ENCODE measurements around the gene ZNF407. TPM values are rescaled to one million over a fixed set of nuclear protein-coding genes. Genes with fewer than 3 reads are reported as not detected.

Gene ZNF407
- total and polyA plus RNA-seq, 3 donors from 2014 or later = 10.9 to 35.9 (median 30.8) TPM

DNA sequence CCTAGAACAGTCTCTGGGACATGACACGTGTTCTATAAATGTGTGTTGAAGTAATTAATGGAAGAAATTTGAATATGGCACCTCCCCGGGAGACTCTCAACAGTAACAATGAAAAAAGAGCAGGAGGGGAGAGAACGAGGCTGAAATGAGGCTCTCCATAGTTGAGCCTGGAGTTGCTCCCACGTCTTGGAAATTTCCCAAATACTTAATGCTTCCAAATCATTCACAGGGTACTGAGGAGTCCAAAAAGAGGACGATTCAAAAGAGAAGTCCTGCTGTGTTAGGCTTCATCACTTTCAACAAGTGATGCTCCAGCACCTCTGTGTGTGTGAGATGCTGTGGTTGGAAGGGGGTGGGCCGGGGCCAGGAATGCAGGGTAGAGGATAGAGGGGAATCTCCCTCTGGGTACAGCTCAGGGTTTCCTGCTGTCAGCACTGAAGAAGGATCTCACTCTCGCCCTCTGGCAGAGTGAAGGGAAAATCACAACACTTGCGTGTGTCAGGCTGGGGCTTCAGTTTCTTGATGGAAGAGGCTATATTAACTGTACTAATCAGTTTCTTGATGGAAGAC lies 18.1 kb upstream of the ZNF407 start:
- 34 to 49% methylated on average over 8 of the region's 8 CpGs for WGBS, 2 donors
- H3K9me3 ChIP-seq = no peaks in the 10 kb centered on the region
- no peak for DNase-seq
- H3K4me3 ChIP-seq = no peak overlapping the region
- no peaks in the 10 kb centered on the region for H3K27me3 ChIP-seq
- intact Hi-C loops (cut with DNase I; ENCODE audit: low total_unique reads) = loop anchor here (10.0 kb wide), 1 partner anchor 855 kb away; no protein-coding TSS in a partner anchor
- no peaks in the 10 kb centered on the region for H3K36me3 ChIP-seq (ENCODE audit: low read depth, missing control alignments)
- no peak overlapping the region for H3K27ac ChIP-seq
- no peak for TF ChIP-seq POLR2A (IDR thresholded peaks at IDR 0.05)
- TF ChIP-seq, protein P1, sequence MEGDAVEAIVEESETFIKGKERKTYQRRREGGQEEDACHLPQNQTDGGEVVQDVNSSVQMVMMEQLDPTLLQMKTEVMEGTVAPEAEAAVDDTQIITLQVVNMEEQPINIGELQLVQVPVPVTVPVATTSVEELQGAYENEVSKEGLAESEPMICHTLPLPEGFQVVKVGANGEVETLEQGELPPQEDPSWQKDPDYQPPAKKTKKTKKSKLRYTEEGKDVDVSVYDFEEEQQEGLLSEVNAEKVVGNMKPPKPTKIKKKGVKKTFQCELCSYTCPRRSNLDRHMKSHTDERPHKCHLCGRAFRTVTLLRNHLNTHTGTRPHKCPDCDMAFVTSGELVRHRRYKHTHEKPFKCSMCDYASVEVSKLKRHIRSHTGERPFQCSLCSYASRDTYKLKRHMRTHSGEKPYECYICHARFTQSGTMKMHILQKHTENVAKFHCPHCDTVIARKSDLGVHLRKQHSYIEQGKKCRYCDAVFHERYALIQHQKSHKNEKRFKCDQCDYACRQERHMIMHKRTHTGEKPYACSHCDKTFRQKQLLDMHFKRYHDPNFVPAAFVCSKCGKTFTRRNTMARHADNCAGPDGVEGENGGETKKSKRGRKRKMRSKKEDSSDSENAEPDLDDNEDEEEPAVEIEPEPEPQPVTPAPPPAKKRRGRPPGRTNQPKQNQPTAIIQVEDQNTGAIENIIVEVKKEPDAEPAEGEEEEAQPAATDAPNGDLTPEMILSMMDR (IDR thresholded peaks at IDR 0.05) = no peak
- no peaks in the 10 kb centered on the region for H3K4me1 ChIP-seq

- no peak overlapping the region for H3K27ac ChIP-seq
- TF ChIP-seq POLR2A (IDR thresholded peaks at IDR 0.05) = no peak
- TF ChIP-seq, protein P1 (IDR thresholded peaks at IDR 0.05) = no peak
- 39 to 58% methylated on average over 6 of the region's 6 CpGs for WGBS, 2 donors
- no peaks in the 10 kb centered on the region for H3K4me1 ChIP-seq
- no peaks in the 10 kb centered on the region for H3K9me3 ChIP-seq
- no peaks in the 10 kb centered on the region for H3K27me3 ChIP-seq
- intact Hi-C loops (cut with DNase I; ENCODE audit: low total_unique reads) = loop anchor here (10.0 kb wide), 1 partner anchor 858 kb away; no protein-coding TSS in a partner anchor
- H3K4me3 ChIP-seq = no peak overlapping the region
- DNase-seq = no peak
- H3K36me3 ChIP-seq (ENCODE audit: low read depth, missing control alignments) = no peaks in the 10 kb centered on the region
Observed at GRCh38 chr18:74582642-74583041, 15.0 kb upstream of the ZNF407 start.

DNA sequence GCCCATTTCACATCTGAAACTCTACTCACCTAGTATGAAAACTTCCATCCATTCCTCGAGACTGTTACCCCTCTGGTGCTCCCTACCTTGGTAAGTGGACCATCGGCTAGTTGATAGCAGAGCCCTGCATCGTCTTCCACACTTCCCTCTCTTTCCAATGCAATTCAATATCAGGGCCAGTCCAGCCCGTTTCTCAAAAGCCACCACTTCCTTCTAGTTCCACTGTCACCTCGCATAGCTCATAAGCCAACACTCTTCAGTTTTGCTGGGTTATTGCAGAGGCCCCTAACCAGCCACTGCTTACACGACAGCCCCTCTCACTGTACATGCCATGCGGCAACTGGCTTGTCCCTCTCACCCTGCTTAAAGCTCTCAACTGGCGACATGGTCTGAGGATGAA lies 10.2 kb upstream of the ZNF407 start:
- H3K4me1 ChIP-seq = no peaks in the 10 kb centered on the region
- WGBS, 2 donors = 82 to 89% methylated on average over 8 of the region's 8 CpGs

DNA sequence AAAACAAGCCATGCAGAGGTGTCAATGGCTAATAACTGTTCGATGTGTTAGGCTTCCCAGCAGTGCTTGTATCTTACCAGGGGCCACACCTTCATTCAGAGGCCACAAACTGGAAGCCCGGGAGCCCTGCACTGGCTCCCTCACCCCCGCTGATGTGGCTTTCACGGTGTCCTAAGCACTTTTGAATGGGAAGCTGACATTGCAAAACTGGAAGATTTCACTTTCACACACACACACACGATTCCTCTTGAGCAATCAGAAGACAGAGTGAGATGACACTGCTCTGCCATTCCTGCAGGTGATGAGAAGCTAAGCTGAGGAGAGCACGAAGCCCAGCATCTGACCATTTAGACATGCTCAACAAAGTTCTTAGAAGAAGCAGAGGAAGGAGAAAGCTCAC lies 8.6 kb upstream of the ZNF407 start:
- Histone ChIP-seq H3K27ac (no peak overlapping the region), H3K27me3 (no peaks in the 10 kb centered on the region), H3K4me1 (no peaks in the 10 kb centered on the region), H3K4me3 (no peak overlapping the region), H3K36me3 (ENCODE audit: low read depth, missing control alignments) (no peaks in the 10 kb centered on the region), H3K9me3 (no peaks in the 10 kb centered on the region)
- 72 to 85% methylated on average over 6 of the region's 6 CpGs for WGBS, 2 donors
- intact Hi-C loops (cut with DNase I; ENCODE audit: low total_unique reads) = loop anchor here (10.0 kb wide), 1 partner anchor 864 kb away; no protein-coding TSS in a partner anchor
- no peak for DNase-seq
- no peak for TF ChIP-seq POLR2A (IDR thresholded peaks at IDR 0.05)
- TF ChIP-seq, protein P1 (IDR thresholded peaks at IDR 0.05) = no peak

More for the DNA sequence above, 10.2 kb upstream of the ZNF407 start:
- DNase-seq = no peak
- intact Hi-C loops (cut with DNase I; ENCODE audit: low total_unique reads) = loop anchor here (10.0 kb wide), 1 partner anchor 863 kb away; no protein-coding TSS in a partner anchor
- H3K4me3 ChIP-seq = no peak overlapping the region
- no peaks in the 10 kb centered on the region for H3K36me3 ChIP-seq (ENCODE audit: low read depth, missing control alignments)
- no peaks in the 10 kb centered on the region for H3K9me3 ChIP-seq
- no peaks in the 10 kb centered on the region for H3K27me3 ChIP-seq
- H3K27ac ChIP-seq = no peak overlapping the region
- TF ChIP-seq, protein P1 (IDR thresholded peaks at IDR 0.05) = no peak
- TF ChIP-seq POLR2A (IDR thresholded peaks at IDR 0.05) = no peak

GRCh38 chr18:74589811-74590210 lies 7.9 kb upstream of the ZNF407 start:
- intact Hi-C loops (cut with DNase I; ENCODE audit: low total_unique reads) = loop anchor here (10.0 kb wide), 1 partner anchor 865 kb away; no protein-coding TSS in a partner anchor
- WGBS, 2 donors = 79 to 84% methylated on average over 3 of the region's 3 CpGs

More at GRCh38 chr18:74589811-74590210, 7.9 kb upstream of the ZNF407 start:
- Histone ChIP-seq H3K4me3 (no peak overlapping the region), H3K9me3 (no peaks in the 10 kb centered on the region), H3K36me3 (ENCODE audit: low read depth, missing control alignments) (no peaks in the 10 kb centered on the region), H3K27me3 (no peaks in the 10 kb centered on the region), H3K27ac (no peak overlapping the region), H3K4me1 (no peaks in the 10 kb centered on the region)
- TF ChIP-seq, protein P1 (IDR thresholded peaks at IDR 0.05) = no peak
- no peak for TF ChIP-seq POLR2A (IDR thresholded peaks at IDR 0.05)
- no peak for DNase-seq

Data from testis (tissue), 3 donors.